ENCODE measurements around the gene PDE2A.

The PDE2A gene

DNA sequence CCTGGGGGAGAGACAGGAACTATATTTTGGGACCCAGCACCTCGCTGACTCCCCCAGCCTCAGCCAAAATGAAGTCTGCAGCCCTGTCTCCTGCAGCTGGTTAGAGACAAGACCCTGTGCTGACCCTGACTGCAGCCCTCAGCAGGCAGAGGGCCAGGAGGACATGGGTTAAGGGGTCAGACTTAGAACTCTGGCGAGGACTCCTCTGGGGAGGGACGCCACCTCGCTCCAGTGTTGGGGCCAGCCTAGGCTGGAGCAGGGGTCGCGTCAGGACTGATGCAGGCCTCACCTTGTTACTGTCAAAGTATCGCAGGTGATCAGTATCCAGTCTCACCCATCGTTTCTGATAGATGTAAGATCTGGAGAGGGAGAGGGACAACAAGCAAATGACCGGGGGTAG lies 36.9 kb upstream of the PDE2A start:
- H3K27ac ChIP-seq, result no peak overlapping the region
- H3K36me3 ChIP-seq (ENCODE audit: control insufficient read depth, insufficient read depth, low read length), result no peaks in the 10 kb centered on the region
- no peaks in the 10 kb centered on the region for H3K9me3 ChIP-seq (ENCODE audit: control insufficient read depth, low read length)
- no peaks in the 10 kb centered on the region for H3K27me3 ChIP-seq (ENCODE audit: control insufficient read depth, insufficient read depth, low read length)
- no peak overlapping the region for H3K4me3 ChIP-seq (ENCODE audit: low read depth, low read length)
- no peaks in the 10 kb centered on the region for H3K79me2 ChIP-seq
- H3K4me1 ChIP-seq, result no peaks in the 10 kb centered on the region
- no peak overlapping the region for H3K9ac ChIP-seq
- TF ChIP-seq, protein P1, sequence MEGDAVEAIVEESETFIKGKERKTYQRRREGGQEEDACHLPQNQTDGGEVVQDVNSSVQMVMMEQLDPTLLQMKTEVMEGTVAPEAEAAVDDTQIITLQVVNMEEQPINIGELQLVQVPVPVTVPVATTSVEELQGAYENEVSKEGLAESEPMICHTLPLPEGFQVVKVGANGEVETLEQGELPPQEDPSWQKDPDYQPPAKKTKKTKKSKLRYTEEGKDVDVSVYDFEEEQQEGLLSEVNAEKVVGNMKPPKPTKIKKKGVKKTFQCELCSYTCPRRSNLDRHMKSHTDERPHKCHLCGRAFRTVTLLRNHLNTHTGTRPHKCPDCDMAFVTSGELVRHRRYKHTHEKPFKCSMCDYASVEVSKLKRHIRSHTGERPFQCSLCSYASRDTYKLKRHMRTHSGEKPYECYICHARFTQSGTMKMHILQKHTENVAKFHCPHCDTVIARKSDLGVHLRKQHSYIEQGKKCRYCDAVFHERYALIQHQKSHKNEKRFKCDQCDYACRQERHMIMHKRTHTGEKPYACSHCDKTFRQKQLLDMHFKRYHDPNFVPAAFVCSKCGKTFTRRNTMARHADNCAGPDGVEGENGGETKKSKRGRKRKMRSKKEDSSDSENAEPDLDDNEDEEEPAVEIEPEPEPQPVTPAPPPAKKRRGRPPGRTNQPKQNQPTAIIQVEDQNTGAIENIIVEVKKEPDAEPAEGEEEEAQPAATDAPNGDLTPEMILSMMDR (IDR thresholded peaks at IDR 0.05), result no peak
- H3K4me2 ChIP-seq (ENCODE audit: low read length), result no peak overlapping the region
- no peak overlapping the region for H2AFZ ChIP-seq

GRCh38 chr11:72710278-72710677 lies 36.1 kb upstream of the PDE2A start:
- no peaks in the 10 kb centered on the region for H3K36me3 ChIP-seq (ENCODE audit: control insufficient read depth, insufficient read depth, low read length)
- H3K9ac ChIP-seq, result no peak overlapping the region
- H3K4me1 ChIP-seq, result no peaks in the 10 kb centered on the region
- no peaks in the 10 kb centered on the region for H3K79me2 ChIP-seq
- no peak overlapping the region for H3K4me3 ChIP-seq (ENCODE audit: low read depth, low read length)
- H3K27me3 ChIP-seq (ENCODE audit: control insufficient read depth, insufficient read depth, low read length), result no peaks in the 10 kb centered on the region
- H3K27ac ChIP-seq, result no peak overlapping the region
- H3K9me3 ChIP-seq (ENCODE audit: control insufficient read depth, low read length), result no peaks in the 10 kb centered on the region
- H2AFZ ChIP-seq, result no peak overlapping the region
- TF ChIP-seq, protein P1 (IDR thresholded peaks at IDR 0.05), result no peak
- H3K4me2 ChIP-seq (ENCODE audit: low read length), result no peak overlapping the region

DNA sequence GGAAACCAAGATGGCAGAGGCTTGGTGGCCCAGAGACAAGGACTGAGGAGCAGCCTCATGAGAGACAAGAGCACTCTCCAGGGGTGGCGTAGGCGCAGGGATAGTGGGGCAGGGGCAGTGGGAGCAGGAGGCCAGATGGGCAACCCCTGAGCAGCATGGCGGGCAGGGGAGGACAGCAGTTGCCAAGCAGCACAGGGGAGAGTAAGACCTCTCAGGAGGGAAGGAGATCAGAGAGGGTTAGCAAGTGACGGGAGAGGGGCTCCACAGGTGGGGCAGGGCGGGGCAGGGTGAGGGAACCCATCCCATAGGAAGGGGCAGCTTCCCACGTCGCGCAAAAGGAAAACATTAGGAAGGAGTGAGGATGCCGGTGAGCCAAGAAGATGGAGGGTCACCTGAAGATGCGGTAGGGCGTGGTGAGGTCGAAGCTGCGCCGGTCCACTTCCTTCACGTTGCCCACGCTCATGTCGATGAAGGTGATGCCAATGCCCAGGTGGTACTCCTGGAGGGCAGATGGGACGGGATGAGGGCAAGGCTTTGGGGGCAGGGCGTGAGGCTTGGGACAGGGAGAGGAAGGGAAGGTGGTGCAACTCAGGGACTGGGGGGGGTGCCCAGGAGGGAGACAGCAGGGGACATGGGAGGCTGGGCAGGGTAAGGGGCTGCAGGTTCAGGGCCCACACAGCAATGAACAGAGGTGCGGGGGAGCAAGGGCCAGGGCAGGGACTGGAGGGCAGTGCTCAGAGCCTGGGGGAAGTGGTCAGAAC lies 35.4 kb upstream of the PDE2A start:
- H3K4me2 ChIP-seq (ENCODE audit: low read length), result no peak overlapping the region
- TF ChIP-seq, protein P1 (IDR thresholded peaks at IDR 0.05), result no peak
- no peaks in the 10 kb centered on the region for H3K9me3 ChIP-seq (ENCODE audit: control insufficient read depth, low read length)
- no peaks in the 10 kb centered on the region for H3K27me3 ChIP-seq (ENCODE audit: control insufficient read depth, insufficient read depth, low read length)
- no peak overlapping the region for H3K27ac ChIP-seq
- no peak overlapping the region for H3K4me3 ChIP-seq (ENCODE audit: low read depth, low read length)
- H3K79me2 ChIP-seq, result no peaks in the 10 kb centered on the region
- no peaks in the 10 kb centered on the region for H3K4me1 ChIP-seq
- no peaks in the 10 kb centered on the region for H3K36me3 ChIP-seq (ENCODE audit: control insufficient read depth, insufficient read depth, low read length)
- H2AFZ ChIP-seq, result no peak overlapping the region
- no peak overlapping the region for H3K9ac ChIP-seq

DNA sequence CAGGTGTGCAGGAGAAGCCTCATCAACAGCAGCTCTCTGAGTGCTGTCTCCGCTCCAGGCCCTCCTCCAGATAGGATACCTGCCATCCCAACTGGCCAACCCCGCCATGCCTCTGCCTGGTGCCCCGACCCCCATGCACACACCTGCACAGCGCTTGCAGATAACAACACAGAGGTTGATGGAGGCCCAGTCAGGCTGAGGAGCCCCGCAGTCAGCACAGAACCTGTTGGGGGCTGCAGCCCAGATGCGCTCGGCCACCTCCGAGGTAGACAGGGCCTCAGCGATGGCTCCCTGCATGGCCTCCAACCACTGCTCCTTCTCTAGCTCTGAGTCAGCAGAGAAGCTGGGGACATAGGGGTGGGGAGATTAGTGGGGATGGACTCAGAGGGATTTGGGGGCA lies 32.8 kb upstream of the PDE2A start:
- Histone ChIP-seq H2AFZ (no peak overlapping the region), H3K4me2 (ENCODE audit: low read length) (no peak overlapping the region), H3K27ac (no peak overlapping the region), H3K4me1 (no peaks in the 10 kb centered on the region), H3K9me3 (ENCODE audit: control insufficient read depth, low read length) (no peaks in the 10 kb centered on the region), H3K36me3 (ENCODE audit: control insufficient read depth, insufficient read depth, low read length) (no peaks in the 10 kb centered on the region), H3K9ac (no peak overlapping the region), H3K4me3 (ENCODE audit: low read depth, low read length) (no peak overlapping the region), H3K79me2 (no peaks in the 10 kb centered on the region), H3K27me3 (ENCODE audit: control insufficient read depth, insufficient read depth, low read length) (no peaks in the 10 kb centered on the region)
- TF ChIP-seq, protein P1 (IDR thresholded peaks at IDR 0.05), result no peak

- no peaks in the 10 kb centered on the region for H3K27me3 ChIP-seq (ENCODE audit: control insufficient read depth, insufficient read depth, low read length)
- no peak overlapping the region for H3K4me3 ChIP-seq (ENCODE audit: low read depth, low read length)
- no peaks in the 10 kb centered on the region for H3K9me3 ChIP-seq (ENCODE audit: control insufficient read depth, low read length)
- no peaks in the 10 kb centered on the region for H3K36me3 ChIP-seq (ENCODE audit: control insufficient read depth, insufficient read depth, low read length)
- H3K79me2 ChIP-seq, result no peaks in the 10 kb centered on the region
- H3K4me2 ChIP-seq (ENCODE audit: low read length), result no peak overlapping the region
- no peak overlapping the region for H3K27ac ChIP-seq
- TF ChIP-seq, protein P1 (IDR thresholded peaks at IDR 0.05), result no peak
- H3K9ac ChIP-seq, result no peak overlapping the region
- H2AFZ ChIP-seq, result no peak overlapping the region
- H3K4me1 ChIP-seq, result no peaks in the 10 kb centered on the region
Measured at GRCh38 chr11:72706579-72706978, 32.4 kb upstream of the PDE2A start.
